GM10847 (cell line): Measurements from ENCODE around the gene UBE4B.

Experiments used
- POLR2A ChIP-seq: IDR thresholded peaks from 2 replicates; pipeline ENCODE4 v1.6.1; 2011; ENCODE audit not compliant: insufficient read length; ENCODE audit errors: extremely low read depth

The UBE4B gene

GRCh38 chr1:10082785-10083479, 50.2 kb downstream of the UBE4B start:
- no peak for TF ChIP-seq POLR2A

DNA sequence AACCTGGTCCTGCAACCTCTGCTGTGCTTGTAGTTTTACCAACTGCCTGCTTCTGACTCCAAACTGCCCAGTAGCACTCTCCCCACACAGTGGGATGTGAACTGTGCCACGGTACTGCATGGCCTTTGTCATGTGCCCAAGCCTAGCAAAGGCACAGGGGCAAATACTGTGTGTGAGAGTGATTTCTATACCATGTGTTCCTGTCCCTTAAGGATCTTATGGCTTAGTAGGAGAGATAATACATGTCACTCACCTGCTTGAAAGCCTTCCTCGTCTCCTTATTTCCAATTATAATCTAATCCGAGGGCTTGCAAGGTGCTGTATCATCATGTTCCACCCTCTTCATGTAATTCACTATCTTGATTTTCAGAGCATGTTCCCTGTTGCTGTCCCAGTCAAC, 51.3 kb downstream of the UBE4B start:
- TF ChIP-seq POLR2A, result no peak

DNA sequence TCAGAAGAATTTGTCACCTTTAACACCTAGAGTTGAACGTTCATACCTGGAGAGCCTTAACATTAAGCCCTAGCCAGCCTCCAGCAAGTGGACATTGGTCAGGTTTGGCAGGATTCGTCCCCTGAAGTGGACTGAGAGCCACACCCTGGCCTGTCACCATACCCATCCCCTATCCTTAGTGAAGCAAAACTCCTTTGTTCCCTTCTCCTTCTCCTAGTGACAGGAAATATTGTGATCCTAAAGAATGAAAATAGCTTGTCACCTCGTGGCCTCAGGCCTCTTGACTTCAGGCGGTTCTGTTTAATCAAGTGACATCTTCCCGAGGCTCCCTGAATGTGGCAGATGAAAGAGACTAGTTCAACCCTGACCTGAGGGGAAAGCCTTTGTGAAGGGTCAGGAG, 52.3 kb downstream of the UBE4B start:
- TF ChIP-seq POLR2A, result no peak

- TF ChIP-seq POLR2A, result no peak
Measured at GRCh38 chr1:10087210-10087609, 54.5 kb downstream of the UBE4B start.

- TF ChIP-seq POLR2A, result no peak
Measured at GRCh38 chr1:10101929-10102328, 69.2 kb downstream of the UBE4B start.

- TF ChIP-seq POLR2A, result no peak
Measured at GRCh38 chr1:10103193-10103592, 70.4 kb downstream of the UBE4B start.

DNA sequence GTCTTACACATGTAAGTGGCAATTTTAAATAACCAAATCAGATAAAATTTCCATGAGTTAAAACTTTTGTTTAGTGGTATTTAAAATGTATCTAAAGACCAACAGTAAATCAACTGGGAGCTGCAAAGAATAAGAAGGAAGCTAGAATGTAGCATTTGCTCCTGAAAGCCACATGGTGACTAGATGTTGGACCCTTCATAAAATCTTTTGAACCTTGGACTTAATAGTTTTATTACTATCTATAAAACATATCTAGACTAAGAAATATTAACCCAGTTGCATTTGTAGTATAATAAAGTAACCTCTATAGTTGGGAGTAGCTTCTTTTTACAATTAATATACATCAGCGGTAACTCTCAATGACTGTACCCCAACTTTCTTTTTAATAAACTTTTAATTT, 72.1 kb downstream of the UBE4B start:
- TF ChIP-seq POLR2A, result no peak

DNA sequence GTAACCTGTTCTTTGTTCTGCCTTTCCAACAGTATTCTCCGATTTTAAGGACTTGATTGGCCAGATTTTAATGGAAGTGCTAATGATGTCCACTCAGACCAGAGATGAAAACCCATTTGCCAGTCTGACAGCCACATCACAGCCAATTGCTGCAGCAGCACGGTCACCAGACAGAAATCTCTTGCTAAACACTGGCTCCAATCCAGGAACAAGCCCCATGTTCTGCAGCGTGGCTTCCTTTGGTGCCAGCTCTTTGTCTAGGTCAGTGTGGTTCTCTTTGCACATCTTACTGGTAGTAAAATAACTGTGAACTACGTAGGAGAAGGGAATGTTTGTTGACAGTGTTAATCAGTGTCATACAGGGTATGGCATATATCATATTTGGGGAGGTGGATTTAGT, 72.7 kb downstream of the UBE4B start:
- TF ChIP-seq POLR2A, result no peak

DNA sequence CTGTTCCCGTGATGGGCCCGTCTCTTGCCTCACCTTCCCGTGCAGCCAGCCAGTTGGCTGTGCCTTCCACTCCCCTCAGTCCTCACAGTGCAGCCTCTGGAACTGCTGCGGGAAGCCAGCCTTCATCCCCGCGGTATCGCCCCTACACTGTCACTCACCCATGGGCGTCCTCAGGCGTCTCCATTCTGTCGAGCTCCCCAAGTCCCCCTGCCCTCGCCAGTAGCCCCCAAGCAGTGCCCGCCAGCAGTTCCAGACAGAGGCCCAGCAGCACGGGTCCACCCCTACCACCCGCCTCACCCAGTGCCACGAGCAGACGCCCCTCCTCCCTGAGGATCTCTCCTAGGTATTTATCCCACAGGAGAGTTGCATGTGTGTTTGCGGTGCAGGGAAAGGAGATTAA, 73.5 kb downstream of the UBE4B start:
- no peak for TF ChIP-seq POLR2A

DNA sequence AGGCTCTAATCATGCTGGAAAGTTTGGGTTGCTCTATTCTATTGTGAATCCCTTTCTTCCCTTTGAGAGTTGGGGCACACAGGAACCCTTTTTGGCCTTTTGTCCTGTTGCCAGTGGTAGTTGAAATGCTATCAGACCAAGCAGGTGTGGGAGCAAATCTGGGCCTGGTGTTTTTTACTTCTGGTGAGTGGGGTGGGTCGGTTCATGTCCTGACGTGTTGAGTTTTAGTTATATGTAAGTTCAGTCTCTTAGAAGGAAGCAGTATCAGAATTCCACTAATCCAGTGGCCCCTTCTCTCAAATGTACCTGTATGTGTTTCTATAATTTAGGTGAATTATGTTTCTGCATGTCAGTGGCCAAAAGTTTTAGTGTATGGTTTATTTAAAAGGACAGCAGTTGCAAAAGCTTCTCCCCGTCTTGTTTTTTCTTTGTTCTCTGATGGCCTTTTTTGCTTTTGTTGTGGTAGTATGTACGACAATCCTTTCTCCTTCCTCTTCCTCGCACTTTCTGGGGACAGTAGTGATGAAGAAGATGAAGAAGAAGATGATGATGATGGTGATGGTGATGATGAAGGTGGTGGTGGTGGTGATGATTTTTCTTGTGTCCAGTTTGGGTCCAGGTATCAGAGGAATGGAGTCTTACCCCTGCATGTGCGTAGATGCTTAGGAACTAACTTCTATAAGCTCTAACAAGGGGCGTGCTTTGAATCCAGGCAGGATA, 74.2 kb downstream of the UBE4B start:
- no peak for TF ChIP-seq POLR2A

DNA sequence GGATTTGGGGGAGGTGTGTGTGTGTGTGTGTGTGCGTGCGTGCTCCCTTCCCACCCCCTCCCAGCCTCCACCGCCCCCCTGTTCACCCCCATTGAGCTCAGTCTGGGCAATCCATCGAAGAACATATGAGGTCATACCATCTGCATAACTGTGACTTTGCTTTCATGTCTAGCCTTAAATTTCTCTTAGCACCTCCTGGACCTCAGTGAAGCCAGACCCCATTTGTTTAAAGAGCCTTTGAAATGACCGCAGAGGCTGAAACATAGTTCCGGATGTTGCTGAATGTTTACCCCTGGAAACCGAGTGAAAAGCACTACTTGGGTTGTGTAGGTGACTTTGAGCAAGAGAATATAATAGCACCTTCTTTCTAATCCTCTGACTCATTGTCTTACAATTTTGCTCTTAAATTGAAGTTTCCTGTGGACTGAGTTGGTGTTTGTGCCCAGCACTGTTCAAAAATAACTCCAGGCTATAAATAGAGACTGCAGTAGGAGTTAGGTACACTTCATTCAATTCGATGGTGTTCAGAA, 75.4 kb downstream of the UBE4B start:
- TF ChIP-seq POLR2A, result no peak

DNA sequence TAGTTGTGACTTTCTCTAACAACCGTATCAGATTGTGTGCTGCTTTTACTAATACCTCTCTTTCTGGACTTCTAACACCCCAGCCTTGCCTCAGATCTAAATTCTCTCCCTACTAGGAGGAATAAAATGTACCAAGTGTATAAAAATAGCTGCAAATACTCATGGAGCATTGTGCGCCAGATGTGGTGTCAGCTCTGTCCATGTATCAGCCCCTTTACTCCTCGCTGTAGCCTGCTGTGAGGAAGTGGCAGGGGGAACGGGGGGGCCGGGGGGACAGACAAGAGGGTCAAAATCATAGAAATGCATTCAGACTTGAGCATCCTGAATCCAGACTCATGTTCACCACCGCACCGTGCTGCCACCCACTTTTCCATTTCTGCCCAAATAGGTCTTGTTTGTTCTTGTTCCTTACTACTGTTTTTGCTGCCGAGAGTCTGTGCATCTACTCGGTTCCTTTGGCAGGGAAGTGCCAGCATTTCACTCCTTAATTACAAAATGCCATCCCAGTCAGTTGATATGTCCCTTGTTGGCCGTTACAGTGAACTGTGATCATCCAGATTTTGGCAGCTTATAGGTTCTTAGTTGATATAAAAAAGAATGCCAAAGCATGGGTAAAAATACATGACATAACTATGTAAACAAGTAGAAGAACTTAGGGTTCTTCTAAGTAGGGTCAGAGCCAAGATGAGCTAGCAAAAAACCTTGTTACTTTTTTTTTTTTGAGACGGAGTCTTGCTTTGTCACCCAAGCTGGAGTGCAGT, 76.4 kb downstream of the UBE4B start:
- TF ChIP-seq POLR2A, result no peak

GRCh38 chr1:10113501-10113900, 80.7 kb downstream of the UBE4B start:
- no peak for TF ChIP-seq POLR2A

DNA sequence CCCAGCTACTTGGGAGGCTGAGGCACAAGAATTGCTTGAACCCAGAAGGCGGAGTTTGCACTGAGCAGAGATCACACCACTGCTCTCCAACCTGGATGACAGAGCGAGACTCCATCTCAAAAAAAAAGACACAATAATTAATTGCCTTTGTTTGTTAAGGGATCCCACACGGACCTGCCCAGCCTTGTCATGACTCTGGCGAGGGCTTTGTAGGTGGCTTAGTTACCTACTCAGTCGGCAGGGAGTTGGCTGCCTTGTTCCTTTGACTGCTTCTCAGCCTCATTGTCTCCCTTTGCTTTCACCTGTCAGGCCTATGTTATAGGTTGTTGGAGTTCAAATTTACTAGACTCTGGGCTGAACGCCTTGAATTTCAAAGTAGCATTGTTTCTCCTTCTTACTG, 82.0 kb downstream of the UBE4B start:
- no peak for TF ChIP-seq POLR2A

DNA sequence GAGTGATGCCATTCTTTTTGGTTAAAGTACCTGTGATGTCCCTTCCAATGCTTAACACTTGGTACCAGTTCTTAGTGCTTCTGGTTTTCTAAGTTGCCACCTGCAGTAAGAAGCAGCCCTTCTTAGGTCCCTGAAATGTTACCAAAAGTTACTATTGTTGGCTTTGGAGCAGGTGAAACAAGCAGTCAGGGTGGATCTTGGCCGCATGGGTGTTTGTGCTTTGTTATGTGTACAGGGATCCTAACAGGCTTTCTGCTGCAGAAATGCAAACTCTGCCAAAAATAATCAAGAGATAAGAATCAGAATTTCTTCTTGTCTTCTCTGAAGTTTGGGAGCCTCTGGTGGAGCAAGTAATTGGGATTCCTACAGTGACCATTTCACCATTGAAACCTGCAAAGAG, 84.4 kb downstream of the UBE4B start:
- no peak for TF ChIP-seq POLR2A

DNA sequence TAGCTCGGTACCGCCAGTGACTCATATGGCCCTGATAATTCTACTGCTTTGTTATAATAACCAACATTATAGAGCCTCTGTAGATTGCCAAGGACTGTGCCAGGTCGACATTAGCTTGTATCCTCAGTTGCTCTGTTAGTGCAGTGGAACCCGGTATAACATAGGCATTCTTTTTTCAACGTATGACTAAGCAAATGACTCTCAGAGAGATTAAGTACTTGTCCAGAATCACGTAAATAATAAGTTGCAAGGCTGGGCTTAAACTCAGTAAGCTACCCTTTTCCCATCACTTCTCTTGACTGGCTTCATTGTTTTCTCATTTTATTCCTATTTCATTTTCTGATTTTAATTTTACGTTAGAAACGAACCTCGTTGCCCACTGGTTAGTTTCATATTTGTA, 85.1 kb downstream of the UBE4B start:
- no peak for TF ChIP-seq POLR2A
